ENCODE data around the gene RSRC2.
"Not testable (repeated sequence)": the region's sequence is repeated elsewhere in the genome, so short reads cannot be mapped to it uniquely, and the experiment has no call there.

Gene RSRC2, protein sequence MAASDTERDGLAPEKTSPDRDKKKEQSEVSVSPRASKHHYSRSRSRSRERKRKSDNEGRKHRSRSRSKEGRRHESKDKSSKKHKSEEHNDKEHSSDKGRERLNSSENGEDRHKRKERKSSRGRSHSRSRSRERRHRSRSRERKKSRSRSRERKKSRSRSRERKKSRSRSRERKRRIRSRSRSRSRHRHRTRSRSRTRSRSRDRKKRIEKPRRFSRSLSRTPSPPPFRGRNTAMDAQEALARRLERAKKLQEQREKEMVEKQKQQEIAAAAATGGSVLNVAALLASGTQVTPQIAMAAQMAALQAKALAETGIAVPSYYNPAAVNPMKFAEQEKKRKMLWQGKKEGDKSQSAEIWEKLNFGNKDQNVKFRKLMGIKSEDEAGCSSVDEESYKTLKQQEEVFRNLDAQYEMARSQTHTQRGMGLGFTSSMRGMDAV

DNA sequence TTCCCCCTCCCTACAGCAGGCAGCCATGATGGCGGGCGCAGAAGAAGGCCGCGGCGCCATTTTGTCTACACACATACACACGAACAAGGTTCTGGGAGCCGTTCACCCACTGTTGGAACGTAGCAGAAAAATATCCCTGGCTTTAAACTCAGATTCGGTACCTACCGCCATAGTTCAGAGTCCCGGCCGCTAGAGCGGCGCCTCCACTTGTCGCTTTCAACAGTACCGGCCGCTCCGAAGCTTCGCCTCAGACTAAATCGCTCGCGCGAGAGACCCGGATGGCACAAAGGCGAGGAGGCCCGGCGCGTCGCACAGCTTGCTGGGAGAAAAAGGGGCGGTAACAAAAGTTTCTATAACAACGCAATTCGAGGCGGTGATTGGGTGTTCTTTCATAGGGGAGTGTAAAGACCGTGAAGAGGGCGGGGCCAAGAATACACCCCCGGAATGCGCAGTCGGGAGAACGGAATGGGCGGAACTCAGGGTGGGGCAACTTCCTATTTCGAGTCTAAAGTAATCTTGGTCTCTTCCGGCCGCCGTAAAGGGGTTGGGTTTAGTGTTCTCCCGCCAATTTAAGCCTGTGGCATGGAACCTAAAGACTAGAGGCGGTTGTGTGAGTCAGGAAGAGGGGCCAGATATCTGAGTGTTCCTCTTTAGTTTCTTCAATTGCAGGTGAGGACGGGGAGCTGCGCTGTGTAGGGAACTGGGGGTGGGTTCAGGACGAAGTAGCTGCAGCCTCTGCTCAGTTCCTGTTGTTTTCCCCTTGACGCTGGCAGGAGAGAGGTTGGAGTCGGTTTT is at the start of gene RSRC2, which contains the start of gene KNTC1:
RSRC2 (minus strand) TSS at position 254 of the 795 bp plus-strand sequence; CDS start at position 171, 83 bp downstream.
KNTC1 (plus strand) TSS at position 567 of the 795 bp plus-strand sequence. CDS start 2,815 bp downstream, outside the sequence.
- in situ Hi-C loops (cut with HindIII; ENCODE audit: low sequenced_read_pairs) = loop anchor here (5.0 kb wide), 1 partner anchor 235 kb away; no protein-coding TSS in a partner anchor

DNA sequence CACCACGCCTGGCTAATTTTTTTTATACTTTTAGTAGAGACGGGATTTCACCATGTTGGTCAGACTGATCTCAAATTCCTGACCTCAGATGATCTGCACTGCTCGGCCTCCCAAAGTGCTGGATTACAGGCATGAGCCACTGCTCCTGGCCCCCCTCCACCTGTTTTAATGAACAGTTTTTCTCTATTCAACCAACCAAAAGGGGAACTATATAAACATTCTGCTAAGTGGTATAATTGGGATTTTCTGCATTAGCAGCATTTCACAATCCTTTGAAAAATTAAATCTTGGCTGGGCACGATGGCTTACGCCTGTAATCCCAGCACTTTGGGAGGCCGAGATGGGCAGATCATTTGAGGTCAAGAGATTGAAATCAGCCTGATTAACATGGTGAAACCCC is 45.1 kb upstream of the RSRC2 start:
- in situ Hi-C loops (cut with HindIII; ENCODE audit: low sequenced_read_pairs) = no loop called here

DNA sequence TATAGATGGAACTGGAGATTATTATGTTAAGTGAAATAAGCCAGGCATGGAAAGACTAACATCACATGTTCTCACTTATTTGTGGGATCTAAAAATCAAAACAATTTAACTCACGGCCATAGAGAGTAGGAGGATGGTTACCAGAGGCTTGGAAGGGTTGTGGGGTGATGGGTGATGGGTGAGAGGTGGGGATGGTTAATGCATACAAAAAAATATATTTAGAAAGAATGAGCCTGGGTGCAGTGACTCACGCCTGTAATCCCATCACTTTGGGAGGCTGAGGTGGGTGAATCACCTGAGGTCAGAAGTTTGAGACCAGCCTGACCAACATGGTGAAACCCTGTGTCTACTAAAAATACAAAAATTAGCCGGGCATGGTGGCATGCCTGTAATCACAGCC is 43.3 kb upstream of the RSRC2 start:
- in situ Hi-C loops (cut with HindIII; ENCODE audit: low sequenced_read_pairs) = not testable (repeated sequence)

DNA sequence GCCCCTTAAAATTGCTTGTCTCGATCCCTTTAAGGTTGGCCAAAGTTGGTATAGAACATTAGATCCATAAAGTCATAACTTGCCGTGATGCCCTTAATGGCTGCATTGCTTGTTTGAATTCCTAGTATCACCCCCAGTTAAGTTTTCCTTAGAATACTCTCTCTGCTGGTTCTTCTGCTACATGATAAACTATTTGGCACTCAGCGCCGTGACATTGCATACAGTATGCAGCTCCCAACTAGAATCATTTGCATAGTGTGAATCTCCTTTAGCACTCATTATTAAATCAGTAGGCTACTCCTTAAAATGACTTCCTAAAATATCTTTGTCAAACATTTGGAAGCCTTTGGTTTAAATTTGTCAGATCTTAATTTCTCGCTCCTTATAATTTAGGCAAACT is 42.6 kb upstream of the RSRC2 start:
- in situ Hi-C loops (cut with HindIII; ENCODE audit: low sequenced_read_pairs) = no loop called here

DNA sequence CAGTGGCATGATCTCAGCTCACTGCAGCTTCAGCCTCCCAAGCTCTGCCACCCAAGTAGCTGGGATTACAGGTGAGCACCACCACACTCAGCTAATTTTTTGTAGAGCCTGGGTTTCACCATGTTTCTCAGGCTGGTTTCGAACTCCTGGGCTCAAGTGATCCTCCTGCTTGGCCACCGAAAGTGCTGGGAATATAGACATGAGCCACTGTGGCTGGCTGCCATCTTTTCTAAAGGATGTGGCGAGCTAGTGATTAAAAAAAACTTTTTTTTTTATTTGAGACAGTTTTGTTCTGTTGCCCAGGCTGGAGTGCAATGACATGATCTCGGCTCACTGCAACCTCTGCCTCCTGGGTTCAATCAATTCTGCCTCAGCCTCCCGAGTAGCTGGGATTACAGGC is 40.1 kb upstream of the RSRC2 start:
- in situ Hi-C loops (cut with HindIII; ENCODE audit: low sequenced_read_pairs) = not testable (repeated sequence)

DNA sequence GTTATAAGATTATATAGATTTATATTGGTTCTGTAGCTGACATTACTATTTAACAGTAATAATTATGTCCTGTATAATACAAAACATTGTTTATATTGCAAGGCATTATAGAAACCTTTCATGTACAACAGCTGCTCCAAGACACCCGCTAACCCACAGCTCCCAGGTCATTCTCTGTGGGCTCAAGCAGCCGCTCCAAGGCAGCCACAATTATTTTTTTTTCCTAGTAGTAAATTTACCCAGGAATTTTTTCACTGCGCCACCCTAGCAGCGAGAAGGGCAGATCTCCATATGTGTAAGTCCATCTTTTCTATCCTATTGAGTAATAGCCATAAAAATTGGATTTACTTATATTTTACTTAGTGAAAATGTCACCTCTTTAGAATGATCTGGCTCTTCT is 36.6 kb upstream of the RSRC2 start:
- in situ Hi-C loops (cut with HindIII; ENCODE audit: low sequenced_read_pairs) = no loop called here

DNA sequence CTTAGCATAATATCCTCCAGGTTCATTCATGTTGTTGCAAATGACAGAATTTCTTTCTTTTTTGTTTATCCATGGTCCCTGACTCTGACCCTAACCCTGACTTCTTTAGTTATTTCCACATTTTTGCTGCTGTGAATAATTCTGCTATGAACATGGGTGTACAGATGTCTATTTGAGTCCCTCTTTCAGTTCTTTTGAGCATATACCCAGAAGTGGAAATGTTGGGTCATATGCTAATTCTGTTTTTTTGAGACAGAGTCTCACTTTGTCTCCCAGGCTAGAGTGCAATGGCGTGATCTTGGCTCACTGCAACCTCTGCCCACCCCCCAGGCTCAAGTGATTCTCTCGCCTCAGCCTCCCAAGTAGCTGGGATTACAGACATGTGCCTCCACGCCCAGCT is 33.4 kb upstream of the RSRC2 start:
- in situ Hi-C loops (cut with HindIII; ENCODE audit: low sequenced_read_pairs) = no loop called here

DNA sequence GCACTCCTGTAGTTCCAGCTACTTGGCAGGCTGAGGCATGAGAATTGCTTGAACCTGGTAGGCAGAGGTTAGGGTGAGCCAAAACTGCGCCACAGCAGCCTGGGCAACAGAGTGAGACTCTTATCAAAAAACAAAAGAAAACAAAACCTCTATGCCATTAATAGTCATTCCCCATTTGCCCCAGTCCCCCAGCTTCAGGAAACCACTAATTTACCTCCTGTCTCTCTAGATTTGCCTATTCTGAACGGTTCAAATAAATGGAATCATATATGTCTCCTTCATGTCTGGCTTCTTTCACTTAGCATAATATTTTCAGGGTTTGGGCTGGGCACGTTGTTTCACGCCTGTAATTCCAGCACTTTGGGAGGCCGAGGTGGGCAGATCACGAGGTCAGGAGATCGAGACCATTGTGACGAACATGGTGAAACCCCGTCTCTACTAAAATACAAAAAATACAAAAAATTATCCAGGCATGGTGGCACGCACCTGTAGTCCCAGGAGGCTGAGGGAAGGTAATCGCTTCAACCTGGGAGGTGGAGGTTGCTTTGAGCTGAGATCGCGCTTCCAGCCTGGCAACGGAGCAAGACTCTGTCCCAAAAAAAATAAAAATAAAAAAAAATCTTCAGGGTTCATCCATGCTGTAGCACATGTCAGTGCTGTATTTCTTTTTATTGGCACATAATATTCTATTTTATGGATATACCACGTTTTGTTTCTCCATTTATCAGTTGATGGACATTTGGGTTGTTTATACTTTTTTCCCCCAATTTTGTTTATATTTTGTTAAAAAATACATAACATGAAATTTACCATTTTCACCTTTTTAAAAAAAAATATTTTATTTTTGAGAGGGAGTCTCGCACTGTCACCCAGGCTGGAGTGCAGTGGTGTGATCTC is 32.3 kb upstream of the RSRC2 start:
- in situ Hi-C loops (cut with HindIII; ENCODE audit: low sequenced_read_pairs) = no loop called here

DNA sequence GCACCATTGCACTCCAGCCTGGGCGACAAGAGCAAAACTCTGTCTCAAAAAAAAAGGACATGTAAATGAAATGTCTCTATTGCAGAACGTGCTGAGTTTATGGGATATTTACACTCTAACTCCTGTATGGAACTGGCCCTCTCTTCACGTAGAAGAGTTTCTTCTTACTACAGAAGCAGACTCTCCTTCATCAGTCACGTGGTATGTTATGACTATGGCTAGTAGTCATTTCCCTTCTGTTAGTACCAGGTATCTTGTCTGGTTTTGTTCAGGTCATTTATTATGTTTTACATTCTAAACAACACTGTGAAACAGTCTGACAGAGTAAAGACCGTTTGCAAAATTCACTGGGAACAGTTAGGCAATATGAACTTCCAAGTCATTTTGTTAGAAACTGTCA is 20.6 kb upstream of the RSRC2 start:
- in situ Hi-C loops (cut with HindIII; ENCODE audit: low sequenced_read_pairs) = no loop called here

DNA sequence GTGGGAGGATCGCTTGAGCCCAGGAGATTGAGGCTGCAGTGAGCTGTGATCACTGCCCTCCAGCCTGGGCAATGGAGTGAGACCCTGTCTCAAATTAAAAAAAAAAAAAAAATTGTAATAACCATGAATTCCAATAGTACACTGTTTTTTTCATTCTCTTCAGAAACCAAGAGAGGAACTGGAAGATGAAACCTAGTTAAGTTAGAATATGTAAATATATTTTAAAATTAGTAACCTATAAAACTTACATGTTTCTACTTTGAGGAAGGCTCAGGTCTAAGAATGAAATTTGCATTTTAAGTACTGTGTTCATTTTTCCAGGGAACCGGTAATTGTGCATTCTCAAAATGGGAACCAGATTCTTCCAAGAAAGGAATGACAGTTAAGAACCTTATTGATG is 19.1 kb upstream of the RSRC2 start:
- in situ Hi-C loops (cut with HindIII; ENCODE audit: low sequenced_read_pairs) = no loop called here

DNA sequence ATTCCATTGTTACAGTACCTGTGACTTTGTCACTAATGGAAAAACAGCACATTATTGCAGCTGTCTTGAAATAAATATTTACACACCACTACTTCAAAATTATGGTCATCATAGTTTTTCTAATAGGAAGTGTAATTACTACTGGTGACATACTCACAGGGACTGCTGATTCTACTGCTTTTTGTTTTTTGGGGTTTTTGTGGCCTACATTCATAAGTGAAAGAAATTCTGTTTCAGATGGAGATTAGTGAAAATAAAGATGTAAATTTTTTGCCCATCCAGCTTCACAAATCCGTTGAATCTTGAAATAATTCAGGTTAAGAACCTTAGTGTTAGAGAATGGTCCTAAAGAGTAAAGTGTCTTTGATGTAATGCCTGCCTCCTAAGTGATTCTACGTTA is 17.8 kb upstream of the RSRC2 start:
- in situ Hi-C loops (cut with HindIII; ENCODE audit: low sequenced_read_pairs) = no loop called here

DNA sequence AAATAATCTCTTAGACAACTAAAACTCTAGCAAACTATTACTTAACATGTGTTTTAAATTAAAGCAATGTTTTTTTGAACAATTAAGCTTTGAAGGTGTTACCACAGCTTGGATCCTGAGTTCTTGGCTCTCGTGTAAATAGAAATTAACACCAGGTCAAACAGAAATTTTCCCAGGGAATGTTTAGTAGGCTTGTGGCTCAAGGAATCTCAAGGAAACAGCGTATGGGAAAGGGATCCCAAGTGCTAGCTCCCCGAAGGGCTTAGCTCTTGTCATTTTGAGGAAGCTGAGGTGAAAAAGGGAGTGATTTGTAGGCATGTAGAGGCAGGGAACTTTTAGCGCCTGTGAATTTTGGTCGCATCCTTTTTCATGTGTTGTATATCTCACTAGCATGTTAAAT is 11.8 kb upstream of the RSRC2 start:
- in situ Hi-C loops (cut with HindIII; ENCODE audit: low sequenced_read_pairs) = loop anchor here (5.0 kb wide), 3 partner anchors 49 to 101 kb away; no protein-coding TSS in a partner anchor

DNA sequence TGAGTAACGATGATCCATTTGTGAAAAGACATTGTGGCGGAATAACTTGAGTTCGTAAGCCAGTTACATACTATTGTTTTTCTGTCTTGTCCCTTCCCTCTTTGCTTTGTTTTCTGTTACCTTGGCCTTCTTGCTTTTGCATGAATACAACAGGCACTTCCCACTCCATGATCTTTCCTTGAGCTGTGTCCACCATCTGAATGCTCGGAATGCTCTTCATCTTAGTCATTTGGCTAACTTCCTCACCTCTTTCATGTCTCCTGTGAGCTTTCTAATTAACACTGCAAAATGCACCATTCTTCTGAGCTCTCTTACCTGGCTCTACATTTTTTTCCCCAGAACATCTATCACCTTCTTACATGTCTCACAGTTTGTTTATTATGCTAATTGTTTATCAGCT is 10.3 kb upstream of the RSRC2 start:
- in situ Hi-C loops (cut with HindIII; ENCODE audit: low sequenced_read_pairs) = loop anchor here (5.0 kb wide), 3 partner anchors 50 to 100 kb away; no protein-coding TSS in a partner anchor

DNA sequence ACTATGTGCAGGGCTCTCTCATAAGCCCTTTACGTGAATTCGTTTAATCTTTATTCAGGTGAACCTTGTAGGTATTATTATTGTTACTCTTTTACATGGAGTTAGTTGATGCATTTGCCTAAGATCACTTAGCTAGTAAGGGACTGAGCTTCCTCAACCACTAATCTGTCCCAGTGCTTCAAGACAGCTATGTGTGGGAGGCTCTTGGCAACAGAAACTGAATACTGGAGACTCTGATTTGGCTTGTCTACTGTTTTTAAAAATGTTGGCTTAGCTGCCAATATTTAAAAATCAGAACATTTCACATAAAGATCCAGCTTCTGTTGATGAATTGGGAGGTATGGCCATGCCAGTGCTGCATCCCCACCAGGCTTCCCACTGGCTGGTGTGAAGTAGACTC is 7.1 kb upstream of the RSRC2 start:
- in situ Hi-C loops (cut with HindIII; ENCODE audit: low sequenced_read_pairs) = no loop called here

DNA sequence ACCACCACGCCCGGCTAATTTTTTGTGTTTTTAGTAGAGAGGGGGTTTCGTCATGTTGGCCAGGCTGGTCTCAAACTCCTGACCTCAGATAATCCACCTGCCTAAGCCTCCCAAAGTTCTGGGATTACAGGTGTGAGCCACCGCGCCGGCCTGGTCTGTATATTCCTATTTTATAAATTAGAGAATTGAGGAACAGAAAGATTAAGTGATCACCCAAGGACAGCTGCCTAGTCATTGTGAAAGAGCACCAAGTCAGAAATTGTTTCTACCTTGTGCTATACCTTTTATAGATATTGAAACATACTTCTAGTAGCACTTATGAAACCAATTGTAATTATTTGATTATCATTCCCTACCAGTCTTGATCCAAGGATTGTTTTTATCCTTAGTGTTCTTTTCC is 2.3 kb upstream of the RSRC2 start:
- in situ Hi-C loops (cut with HindIII; ENCODE audit: low sequenced_read_pairs) = loop anchor here (5.0 kb wide), 1 partner anchor 233 kb away; no protein-coding TSS in a partner anchor

DNA sequence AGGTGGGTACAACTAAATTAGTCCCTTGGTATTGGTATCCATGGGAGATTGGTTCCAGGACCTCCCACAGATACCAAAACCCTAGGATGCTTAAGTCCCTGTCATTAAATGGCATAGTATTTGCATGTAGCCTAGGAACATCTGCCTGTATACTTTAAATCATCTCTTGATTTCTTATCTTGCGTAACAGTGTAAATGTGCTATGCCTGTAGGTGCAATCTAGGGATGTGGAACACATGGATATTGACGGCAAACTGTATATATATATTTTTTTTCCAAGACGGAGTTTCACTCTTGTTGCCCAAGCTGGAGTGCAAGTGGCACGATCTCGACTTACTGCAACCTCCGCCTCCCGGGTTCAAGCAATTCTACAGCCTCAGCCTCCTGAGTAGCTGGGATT is 1.8 kb upstream of the RSRC2 start:
- in situ Hi-C loops (cut with HindIII; ENCODE audit: low sequenced_read_pairs) = loop anchor here (5.0 kb wide), 1 partner anchor 234 kb away; no protein-coding TSS in a partner anchor

DNA sequence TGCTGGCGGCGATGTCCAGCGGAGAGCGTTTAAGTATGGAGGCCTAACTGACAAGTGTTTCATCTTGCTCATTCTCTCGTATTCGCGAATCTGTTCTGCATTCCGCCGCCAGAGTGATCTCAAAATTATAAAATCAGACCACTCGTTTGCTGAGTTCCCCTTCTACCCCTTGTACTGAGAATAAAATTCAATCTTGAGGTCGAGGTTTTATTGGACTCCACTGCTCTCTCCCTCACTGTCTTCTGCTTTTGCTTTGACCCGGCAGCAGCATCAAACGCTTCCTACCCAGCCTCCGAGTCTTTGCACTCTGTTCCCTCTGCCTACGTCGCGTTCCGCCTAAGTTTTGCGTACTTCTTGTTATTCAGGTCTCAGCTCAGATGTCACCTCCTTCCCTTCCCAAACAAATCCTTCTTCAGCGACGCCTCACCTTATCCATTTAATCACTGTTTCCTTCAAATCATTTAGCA is 775 bp upstream of the RSRC2 start:
- in situ Hi-C loops (cut with HindIII; ENCODE audit: low sequenced_read_pairs) = loop anchor here (5.0 kb wide), 1 partner anchor 235 kb away; no protein-coding TSS in a partner anchor

DNA sequence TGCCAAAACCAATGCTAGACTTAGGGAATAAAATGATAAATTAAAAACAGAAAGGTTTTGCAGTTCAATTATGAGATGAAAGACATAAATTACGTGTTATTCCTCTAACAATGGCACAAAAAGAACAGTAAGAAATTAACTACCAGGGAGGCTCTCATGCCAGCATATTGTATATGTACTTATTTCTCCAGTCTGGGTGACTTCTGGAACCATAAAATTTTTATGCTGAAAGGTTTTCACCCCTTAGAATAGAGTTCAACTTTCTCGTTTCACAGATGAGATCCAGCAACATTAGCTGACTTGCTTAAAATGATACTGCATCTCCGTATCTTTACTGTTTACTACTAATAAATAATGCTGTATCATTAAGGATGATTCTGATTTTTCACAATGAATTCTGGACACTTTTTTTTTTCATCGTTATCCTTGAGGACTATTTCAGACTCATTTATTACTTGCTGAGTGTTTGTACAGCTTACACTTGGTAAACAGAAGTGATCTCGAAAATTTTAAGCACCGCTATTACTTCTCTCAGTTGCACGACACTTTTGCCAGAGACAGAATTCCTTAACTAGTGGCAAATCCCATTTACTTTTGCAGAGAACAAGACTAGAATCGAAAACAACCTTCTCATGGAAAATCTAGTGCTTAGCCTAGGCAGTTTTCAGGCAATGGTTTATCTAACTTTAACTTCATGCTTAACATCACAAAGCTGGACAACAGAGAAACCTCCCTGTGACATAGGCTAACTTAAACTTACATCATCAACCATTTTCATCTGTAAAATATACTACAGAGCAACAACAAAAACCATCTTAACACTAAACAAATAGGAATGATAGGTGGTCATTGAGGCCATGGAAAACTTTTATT is 2.7 kb downstream of the RSRC2 start:
- in situ Hi-C loops (cut with HindIII; ENCODE audit: low sequenced_read_pairs) = no loop called here

DNA sequence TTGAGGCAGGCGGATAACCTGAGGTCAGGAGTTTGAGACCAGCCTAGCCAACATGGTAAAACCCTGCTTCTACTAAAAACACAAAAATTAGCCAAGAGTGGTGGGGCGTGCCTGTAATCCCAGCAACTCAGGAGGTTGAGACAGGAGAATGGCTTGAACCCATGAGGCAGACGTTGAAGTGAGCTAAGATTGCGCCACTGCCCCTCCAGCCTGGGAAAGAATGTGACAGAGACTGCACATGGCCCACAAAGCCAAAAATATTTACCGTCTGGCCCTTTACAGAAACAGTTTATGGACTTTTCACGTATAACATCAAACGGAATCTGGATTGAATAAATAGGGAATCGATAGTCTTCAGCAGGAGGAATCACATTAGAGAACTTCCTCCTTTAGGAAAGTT is 3.5 kb downstream of the RSRC2 start:
- in situ Hi-C loops (cut with HindIII; ENCODE audit: low sequenced_read_pairs) = no loop called here

Measured in endothelial cell of hepatic sinusoid (primary cell).